ENCODE data around the gene NOM1. TPM values are rescaled to one million over a fixed set of nuclear protein-coding genes. Genes with fewer than 3 reads are reported as not detected.
A peak's percentile ranks its signal among the peaks of the same experiment; 100 is the strongest.

NOM1 gene
- polyA plus RNA-seq, 2 of the 4 experiments (the other 2 are of a cell fraction): 15.5 to 17.7 TPM

GRCh38 chr7:156966387-156966786 lies 16.9 kb downstream of the NOM1 start:
- ATAC-seq (no peak), FAIRE-seq (no peak), DNase-seq (ENCODE audit: low read depth in 1 of 2, low spot score in 1 of 2) (no peak)
- WGBS (ENCODE audit: missing lambda C conversion rate): 92% methylated on average over 8 of the region's 8 CpGs
- no peaks in the 10 kb centered on the region for H3K9me3 ChIP-seq
- ChIA-PET POLR2A (interaction anchor here (0.6 kb wide), 1 partner anchor 258 kb away, joined by 3 read pairs; no protein-coding TSS in a partner anchor), CTCF (interaction anchor here (1.1 to 7.4 kb wide), 5 partner anchors 9 to 307 kb away, joined by 3 to 42 read pairs (median 3); partner anchors contain the start of gene NOM1)
- no peak overlapping the region for H3K4me2 ChIP-seq
- H3K27ac ChIP-seq: no peak overlapping the region
- TF ChIP-seq MAX (IDR thresholded peaks at IDR 0.05): no peak
- no peak for TF ChIP-seq TFCP2L1 (CRISPR knock-in tag; IDR thresholded peaks at IDR 0.05)
- no peak for TF ChIP-seq HES2 (IDR thresholded peaks at IDR 0.05)
- TF ChIP-seq HDAC2 (IDR thresholded peaks at IDR 0.05): no peak
- TF ChIP-seq BHLHE40 (IDR thresholded peaks at IDR 0.05; ENCODE audit: low read depth, low read length): no peak
- TF ChIP-seq MYC (IDR thresholded peaks at IDR 0.05; ENCODE audit: borderline replicate concordance, low read length): no peak
- TF ChIP-seq RARB (CRISPR knock-in tag; IDR thresholded peaks at IDR 0.05): no peak
- TF ChIP-seq FOXS1 (CRISPR knock-in tag; IDR thresholded peaks at IDR 0.05): no peak
- TF ChIP-seq POLR2A (IDR thresholded peaks at IDR 0.05; ENCODE audit: low read length): no peak
- no peak for TF ChIP-seq TP53 (CRISPR knock-in tag; IDR thresholded peaks at IDR 0.05)
- no peak for TF ChIP-seq REST (IDR thresholded peaks at IDR 0.05)
- no peak for TF ChIP-seq FOSL2 (IDR thresholded peaks at IDR 0.05)
- TF ChIP-seq FOSL2 (CRISPR knock-in tag; IDR thresholded peaks at IDR 0.05): no peak
- no peak for TF ChIP-seq CHD4 (IDR thresholded peaks at IDR 0.05; ENCODE audit: borderline replicate concordance)
- no peak for TF ChIP-seq HOXB13 (CRISPR knock-in tag; IDR thresholded peaks at IDR 0.05; ENCODE audit: low read depth)
- no peak for TF ChIP-seq ZFP36 (IDR thresholded peaks at IDR 0.05; ENCODE audit: borderline replicate concordance, partially characterized antibody)
- H3K4me3 ChIP-seq: no peak overlapping the region
- no peaks in the 10 kb centered on the region for H3K4me1 ChIP-seq

- WGBS (ENCODE audit: missing lambda C conversion rate): 97% methylated on average over 26 of the region's 27 CpGs
- FAIRE-seq (no peak), DNase-seq (ENCODE audit: low read depth in 1 of 2, low spot score in 1 of 2) (no peak), ATAC-seq (no peak)
- TF ChIP-seq RCOR1 (IDR thresholded peaks at IDR 0.05; ENCODE audit: low read depth, low read length): no peak
- no peaks in the 10 kb centered on the region for H3K4me1 ChIP-seq
- ChIA-PET CTCF (interaction anchor here (0.7 to 3.5 kb wide), 8 partner anchors 8 to 256 kb away, joined by 3 to 27 read pairs (median 5); partner anchors contain the start of gene NOM1), POLR2A (no interaction called here)
- no peaks in the 10 kb centered on the region for H3K9me3 ChIP-seq
- no peak overlapping the region for H3K4me2 ChIP-seq
- no peak overlapping the region for H3K27ac ChIP-seq
- H3K4me3 ChIP-seq: no peak overlapping the region
Measured at GRCh38 chr7:156968183-156968582, 18.7 kb downstream of the NOM1 start.

GRCh38 chr7:156969972-156970420 lies 20.5 kb downstream of the NOM1 start:
- POLR2A ChIA-PET: no interaction called here
- CTCF ChIA-PET: interaction anchor here (0.7 to 3.5 kb wide), 26 partner anchors 9 to 1439 kb away, joined by 3 to 27 read pairs (median 4); partner anchors contain the start of gene NOM1
- Histone ChIP-seq H3K4me2 (no peak overlapping the region), H3K4me1 (no peaks in the 10 kb centered on the region), H3K4me3 (no peak overlapping the region), H3K9me3 (no peaks in the 10 kb centered on the region), H3K27ac (no peak overlapping the region)
- 67% methylated on average over 3 of the region's 3 CpGs for WGBS (ENCODE audit: missing lambda C conversion rate)
- FAIRE-seq (no peak), DNase-seq (ENCODE audit: low read depth in 1 of 2, low spot score in 1 of 2) (no peak), ATAC-seq (peak in 1 of 2 experiments; percentile 79; a peak in 3 of 6 replicates)
- TF ChIP-seq FOSB (CRISPR knock-in tag; IDR thresholded peaks at IDR 0.05) (no peak), PBX3 (IDR thresholded peaks at IDR 0.05) (no peak), RCOR1 (IDR thresholded peaks at IDR 0.05; ENCODE audit: low read depth, low read length) (no peak), CEBPB (IDR thresholded peaks at IDR 0.05) (no peak), ZSCAN20 (CRISPR knock-in tag; IDR thresholded peaks at IDR 0.05) (no peak), RNF2 (IDR thresholded peaks at IDR 0.05; ENCODE audit: borderline replicate concordance, low read depth) (no peak), SMC3 (IDR thresholded peaks at IDR 0.05) (peak; percentile 47; the same call in 1 of the 3 replicates), CTCF (IDR thresholded peaks at IDR 0.05) (peak; percentile 60), FOSL2 (IDR thresholded peaks at IDR 0.05) (no peak), FOSL2 (CRISPR knock-in tag; IDR thresholded peaks at IDR 0.05) (no peak), BCL3 (IDR thresholded peaks at IDR 0.05) (no peak), ELK1 (IDR thresholded peaks at IDR 0.05; ENCODE audit: low read depth, low read length) (no peak)

Measured in A549 (cell line).